ENCODE data around the gene UST.

Gene UST

DNA sequence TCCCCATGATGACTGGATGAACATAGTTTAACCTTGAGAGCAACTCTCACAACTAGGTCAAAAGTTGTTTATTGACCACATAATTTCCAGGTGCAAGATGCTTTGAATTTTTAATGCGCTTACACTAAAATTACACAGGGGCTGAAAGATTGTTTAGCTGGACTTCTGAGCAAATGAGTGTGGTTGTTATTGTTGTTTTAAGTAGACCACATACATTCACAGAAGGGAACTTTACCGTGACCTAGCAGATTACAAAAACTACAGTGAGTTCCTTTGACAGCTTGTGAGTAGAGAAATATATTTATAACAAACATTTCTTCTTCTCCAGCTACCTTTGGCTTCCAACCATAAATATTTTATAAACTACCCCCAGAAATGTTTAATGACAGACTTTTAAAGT is 178.9 kb downstream of the UST start:
- Histone ChIP-seq H3K27me3 (ENCODE audit: insufficient read depth, low read depth) (no peaks in the 10 kb centered on the region), H3K4me2 (no peak overlapping the region), H3K4me1 (ENCODE audit: low read depth, poor library complexity, severe bottlenecking) (no peaks in the 10 kb centered on the region), H3K9ac (no peak overlapping the region), H4K20me1 (ENCODE audit: insufficient read depth) (no peaks in the 10 kb centered on the region), H3K4me3 (IDR thresholded peaks at IDR 0.05; ENCODE audit: insufficient read depth, low read depth, low read length) (no peak overlapping the region), H3K27ac (no peak overlapping the region), H2AFZ (ENCODE audit: low read depth) (no peak overlapping the region), H3K79me2 (ENCODE audit: insufficient read depth, low read depth) (no peaks in the 10 kb centered on the region), H3K36me3 (ENCODE audit: insufficient read depth) (no peaks in the 10 kb centered on the region)
- TF ChIP-seq, protein P1, sequence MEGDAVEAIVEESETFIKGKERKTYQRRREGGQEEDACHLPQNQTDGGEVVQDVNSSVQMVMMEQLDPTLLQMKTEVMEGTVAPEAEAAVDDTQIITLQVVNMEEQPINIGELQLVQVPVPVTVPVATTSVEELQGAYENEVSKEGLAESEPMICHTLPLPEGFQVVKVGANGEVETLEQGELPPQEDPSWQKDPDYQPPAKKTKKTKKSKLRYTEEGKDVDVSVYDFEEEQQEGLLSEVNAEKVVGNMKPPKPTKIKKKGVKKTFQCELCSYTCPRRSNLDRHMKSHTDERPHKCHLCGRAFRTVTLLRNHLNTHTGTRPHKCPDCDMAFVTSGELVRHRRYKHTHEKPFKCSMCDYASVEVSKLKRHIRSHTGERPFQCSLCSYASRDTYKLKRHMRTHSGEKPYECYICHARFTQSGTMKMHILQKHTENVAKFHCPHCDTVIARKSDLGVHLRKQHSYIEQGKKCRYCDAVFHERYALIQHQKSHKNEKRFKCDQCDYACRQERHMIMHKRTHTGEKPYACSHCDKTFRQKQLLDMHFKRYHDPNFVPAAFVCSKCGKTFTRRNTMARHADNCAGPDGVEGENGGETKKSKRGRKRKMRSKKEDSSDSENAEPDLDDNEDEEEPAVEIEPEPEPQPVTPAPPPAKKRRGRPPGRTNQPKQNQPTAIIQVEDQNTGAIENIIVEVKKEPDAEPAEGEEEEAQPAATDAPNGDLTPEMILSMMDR (conservative IDR thresholded peaks at IDR 0.05; ENCODE audit: low read depth, low read length), result no peak

DNA sequence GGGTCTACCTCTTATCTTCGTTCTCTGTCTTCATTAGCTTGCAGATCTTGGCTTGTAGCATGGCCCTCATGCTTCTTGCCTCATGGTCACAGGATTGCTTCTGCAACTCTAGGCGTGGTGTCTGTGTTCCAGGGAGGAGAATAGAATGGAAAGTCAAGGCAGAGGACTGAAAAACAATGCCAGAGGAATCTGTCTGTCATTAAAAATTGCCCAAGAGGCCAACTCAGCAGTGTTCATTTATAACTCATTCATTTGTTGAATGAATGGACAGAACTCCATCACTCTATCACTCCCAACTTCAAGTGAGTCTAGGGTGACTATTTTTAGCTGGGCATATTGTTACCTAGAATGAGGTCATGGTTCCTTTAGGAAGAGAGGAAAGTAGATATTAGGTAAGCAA is 179.6 kb downstream of the UST start:
- Histone ChIP-seq H3K36me3 (ENCODE audit: insufficient read depth) (no peaks in the 10 kb centered on the region), H3K27me3 (ENCODE audit: insufficient read depth, low read depth) (no peaks in the 10 kb centered on the region), H3K4me3 (IDR thresholded peaks at IDR 0.05; ENCODE audit: insufficient read depth, low read depth, low read length) (no peak overlapping the region), H2AFZ (ENCODE audit: low read depth) (no peak overlapping the region), H4K20me1 (ENCODE audit: insufficient read depth) (no peaks in the 10 kb centered on the region), H3K27ac (no peak overlapping the region), H3K9ac (no peak overlapping the region), H3K4me1 (ENCODE audit: low read depth, poor library complexity, severe bottlenecking) (no peaks in the 10 kb centered on the region), H3K79me2 (ENCODE audit: insufficient read depth, low read depth) (no peaks in the 10 kb centered on the region), H3K4me2 (no peak overlapping the region)
- TF ChIP-seq, protein P1 (conservative IDR thresholded peaks at IDR 0.05; ENCODE audit: low read depth, low read length), result no peak

DNA sequence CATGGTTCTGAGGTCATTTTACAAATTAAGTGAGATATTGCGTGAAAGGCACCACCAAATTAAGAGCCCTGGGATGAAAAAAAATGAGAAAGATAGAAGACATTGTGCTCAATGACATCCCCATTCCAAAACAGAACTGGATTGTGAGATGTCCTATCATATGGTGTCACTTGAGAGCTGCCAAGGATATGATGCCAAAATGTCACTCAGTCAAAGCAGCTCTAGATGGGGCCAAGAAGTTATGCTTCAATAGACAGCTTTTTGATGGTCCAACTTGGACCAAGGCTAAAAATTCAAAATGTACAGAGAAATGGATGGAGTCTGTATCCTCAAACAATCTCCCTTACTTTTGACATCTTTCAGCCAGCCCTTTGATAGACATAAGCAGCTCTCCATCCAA is 180.8 kb downstream of the UST start:
- Histone ChIP-seq H3K4me1 (ENCODE audit: low read depth, poor library complexity, severe bottlenecking) (no peaks in the 10 kb centered on the region), H3K79me2 (ENCODE audit: insufficient read depth, low read depth) (no peaks in the 10 kb centered on the region), H3K4me2 (no peak overlapping the region), H3K36me3 (ENCODE audit: insufficient read depth) (no peaks in the 10 kb centered on the region), H3K27ac (no peak overlapping the region), H3K27me3 (ENCODE audit: insufficient read depth, low read depth) (no peaks in the 10 kb centered on the region), H4K20me1 (ENCODE audit: insufficient read depth) (no peaks in the 10 kb centered on the region), H3K9ac (no peak overlapping the region), H2AFZ (ENCODE audit: low read depth) (no peak overlapping the region), H3K4me3 (IDR thresholded peaks at IDR 0.05; ENCODE audit: insufficient read depth, low read depth, low read length) (no peak overlapping the region)
- TF ChIP-seq, protein P1 (conservative IDR thresholded peaks at IDR 0.05; ENCODE audit: low read depth, low read length), result no peak

DNA sequence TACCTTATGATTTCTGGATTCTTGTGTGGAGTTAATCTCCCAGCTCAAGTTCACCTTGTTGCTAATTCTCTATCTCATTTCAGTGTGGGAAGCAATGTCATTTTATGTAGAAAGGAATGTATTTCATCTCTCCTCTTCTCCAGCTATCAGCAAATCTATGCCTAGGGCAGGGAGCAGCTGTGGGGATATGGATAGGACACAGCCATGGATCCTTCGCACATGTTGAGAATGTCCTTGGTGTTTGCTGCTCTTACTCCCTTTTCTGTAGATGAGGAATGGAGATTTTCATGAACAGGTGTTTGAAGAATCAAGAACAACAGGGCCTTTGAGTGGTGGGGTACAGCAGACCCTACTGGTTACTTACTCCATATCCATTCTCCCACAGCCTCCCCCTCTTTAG is 182.0 kb downstream of the UST start:
- H3K79me2 ChIP-seq (ENCODE audit: insufficient read depth, low read depth), result no peaks in the 10 kb centered on the region
- H4K20me1 ChIP-seq (ENCODE audit: insufficient read depth), result no peaks in the 10 kb centered on the region
- H3K9ac ChIP-seq, result no peak overlapping the region
- no peak overlapping the region for H3K27ac ChIP-seq
- H3K36me3 ChIP-seq (ENCODE audit: insufficient read depth), result no peaks in the 10 kb centered on the region
- H3K4me2 ChIP-seq, result no peak overlapping the region
- H2AFZ ChIP-seq (ENCODE audit: low read depth), result no peak overlapping the region
- H3K4me1 ChIP-seq (ENCODE audit: low read depth, poor library complexity, severe bottlenecking), result no peaks in the 10 kb centered on the region
- H3K27me3 ChIP-seq (ENCODE audit: insufficient read depth, low read depth), result no peaks in the 10 kb centered on the region
- TF ChIP-seq, protein P1 (conservative IDR thresholded peaks at IDR 0.05; ENCODE audit: low read depth, low read length), result no peak
- no peak overlapping the region for H3K4me3 ChIP-seq (IDR thresholded peaks at IDR 0.05; ENCODE audit: insufficient read depth, low read depth, low read length)

DNA sequence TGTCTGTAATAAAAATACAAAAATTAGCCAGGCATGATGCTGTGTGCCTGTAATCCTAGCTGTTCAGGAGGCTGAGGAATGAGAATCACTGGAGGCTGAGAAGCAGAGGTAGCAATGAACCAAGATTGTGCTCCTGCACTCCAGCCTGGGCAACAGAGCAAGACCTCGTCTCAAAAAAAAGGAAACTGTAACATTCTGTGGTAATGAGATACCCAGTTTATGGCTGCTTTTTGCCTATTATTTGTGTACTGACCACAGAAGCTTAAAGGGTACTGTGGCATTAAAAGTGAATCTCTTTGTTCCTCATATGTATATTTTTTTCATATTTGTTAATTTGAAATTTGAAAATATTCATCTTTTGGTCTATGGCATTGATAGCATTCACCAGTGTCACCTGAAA is 185.4 kb downstream of the UST start:
- Histone ChIP-seq H3K9ac (no peak overlapping the region), H4K20me1 (ENCODE audit: insufficient read depth) (no peaks in the 10 kb centered on the region), H3K4me3 (IDR thresholded peaks at IDR 0.05; ENCODE audit: insufficient read depth, low read depth, low read length) (no peak overlapping the region), H3K79me2 (ENCODE audit: insufficient read depth, low read depth) (no peaks in the 10 kb centered on the region), H3K36me3 (ENCODE audit: insufficient read depth) (no peaks in the 10 kb centered on the region), H3K4me2 (no peak overlapping the region), H3K27me3 (ENCODE audit: insufficient read depth, low read depth) (no peaks in the 10 kb centered on the region), H3K4me1 (ENCODE audit: low read depth, poor library complexity, severe bottlenecking) (no peaks in the 10 kb centered on the region), H2AFZ (ENCODE audit: low read depth) (no peak overlapping the region), H3K27ac (no peak overlapping the region)
- TF ChIP-seq, protein P1 (conservative IDR thresholded peaks at IDR 0.05; ENCODE audit: low read depth, low read length), result no peak

Data from KMS-11 (cell line).